Left colon (tissue), 2 donors: Measurements from ENCODE around the gene LRIG3. TPM values are rescaled to one million over a fixed set of nuclear protein-coding genes. Genes with fewer than 3 reads are reported as not detected.
"Not testable (repeated sequence)": the region's sequence is repeated elsewhere in the genome, so short reads cannot be mapped to it uniquely, and the experiment has no call there.

Source experiments
- ATAC-seq: fragments of 200-7000 bp; cut with Tn5 transposase; one replicate; pipeline ENCODE4 v1.9.1; 2020; ENCODE audit warnings: mild to moderate bottlenecking, moderate library complexity
- DNase-seq, 2 donors: peaks; one replicate each; pipeline ENCODE4 v3.0.0-alpha.2; 2020
- intact Hi-C, 2 donors: fragments of 100-400 bp; cut with DNase I in 1 of 2; cut with micrococcal nuclease in 1 of 2; formaldehyde crosslinking; loops; one replicate each; pipeline versions ENCODE4 v1.11.2 to v1.14.0; 2022; cut with DNase I, micrococcal nuclease
- total RNA-seq, 2 donors: library from RNA; stranded (reverse); fragmentation: NEBNext Ultra II Directional; extraction: Animal tissue kit (Norgen Biotek cat#: 25700); gene quantifications; one replicate each; pipeline ENCODE4 v1.2.1, GENCODE V29; 2021
- donor health status: DM: no; HTN: no; CAD: no.
- donor health status: DM: yes; HTN: yes; CAD: no.

LRIG3 gene
- total RNA-seq, 2 donors from 2014 or later: 71.5 to 83.4 TPM

GRCh38 chr12:58877243-58877743, 43.0 kb downstream of the LRIG3 start:
- ATAC-seq (peak; percentile 60), DNase-seq (no peak)
- intact Hi-C loops: no loop called here

DNA sequence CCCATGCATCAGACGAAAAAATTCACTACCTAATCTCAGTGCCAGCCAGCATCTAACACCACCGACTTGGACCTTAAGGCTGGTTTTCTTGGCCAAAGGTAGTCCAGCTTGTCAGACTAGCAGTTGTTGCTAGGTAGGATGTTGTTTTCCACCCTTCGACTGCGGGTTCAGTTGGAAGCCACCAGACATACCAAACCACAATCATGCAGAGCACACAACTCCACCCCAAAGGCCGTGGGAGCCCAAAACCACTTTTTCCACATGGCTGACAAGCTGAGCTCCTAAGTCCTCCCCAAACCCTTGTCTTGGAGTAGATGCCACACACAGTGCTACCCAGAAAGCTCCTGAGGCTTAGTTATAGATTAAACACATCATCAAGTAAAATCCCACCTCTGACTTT, 46.8 kb downstream of the LRIG3 start:
- no peak for DNase-seq
- intact Hi-C loops: no loop called here
- no peak for ATAC-seq

DNA sequence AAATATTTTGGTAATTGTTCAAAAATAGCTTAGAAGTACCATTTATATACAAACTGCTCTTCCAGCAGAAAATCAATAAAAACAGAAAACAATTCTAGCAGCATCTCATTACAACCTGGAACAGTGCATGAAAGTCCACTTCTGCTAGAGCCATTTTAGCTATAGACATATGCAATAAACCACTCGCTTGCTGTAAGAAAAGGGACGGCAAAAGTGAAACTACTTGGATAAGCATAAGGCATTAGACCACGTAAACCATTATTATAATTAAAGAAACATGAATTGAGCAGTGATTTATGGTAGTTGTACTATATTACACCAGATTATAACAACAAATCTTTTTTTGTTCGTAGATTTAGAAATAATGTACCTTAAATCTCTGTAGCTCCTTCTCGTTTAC, 48.7 kb downstream of the LRIG3 start:
- ATAC-seq (no peak), DNase-seq (no peak)
- intact Hi-C loops: no loop called here

GRCh38 chr12:58870595-58870994, 49.7 kb downstream of the LRIG3 start:
- no peak for ATAC-seq
- DNase-seq: no peak
- intact Hi-C loops: no loop called here

DNA sequence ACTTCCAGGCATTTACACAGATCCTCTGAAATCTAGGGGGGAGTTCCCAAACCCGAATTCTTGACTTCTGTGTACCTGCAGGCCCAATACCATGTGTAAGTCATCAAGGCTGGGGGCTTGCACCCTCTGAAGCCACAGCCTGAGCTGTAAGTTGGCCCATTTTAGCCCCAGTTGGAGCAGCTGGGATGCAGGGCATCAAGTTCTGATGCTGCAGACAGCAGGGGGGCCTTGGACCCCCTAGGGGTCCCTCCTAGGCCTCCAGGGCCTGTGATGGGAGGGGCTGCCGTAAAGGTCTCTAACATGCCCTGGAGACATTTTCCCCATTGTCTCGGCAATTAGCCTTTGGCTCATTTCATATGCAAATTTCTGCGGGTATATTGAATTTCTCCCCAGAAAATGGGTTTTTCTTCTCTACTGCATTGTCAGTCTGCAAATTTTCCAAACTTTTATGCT, 59.5 kb downstream of the LRIG3 start:
- intact Hi-C loops: no loop called here
- no peak for DNase-seq
- ATAC-seq: no peak

- peak in 1 of 2 donors; percentile 13 for DNase-seq
These were observed 60.1 kb downstream of the LRIG3 start for GRCh38 chr12:58860056-58860787.

DNA sequence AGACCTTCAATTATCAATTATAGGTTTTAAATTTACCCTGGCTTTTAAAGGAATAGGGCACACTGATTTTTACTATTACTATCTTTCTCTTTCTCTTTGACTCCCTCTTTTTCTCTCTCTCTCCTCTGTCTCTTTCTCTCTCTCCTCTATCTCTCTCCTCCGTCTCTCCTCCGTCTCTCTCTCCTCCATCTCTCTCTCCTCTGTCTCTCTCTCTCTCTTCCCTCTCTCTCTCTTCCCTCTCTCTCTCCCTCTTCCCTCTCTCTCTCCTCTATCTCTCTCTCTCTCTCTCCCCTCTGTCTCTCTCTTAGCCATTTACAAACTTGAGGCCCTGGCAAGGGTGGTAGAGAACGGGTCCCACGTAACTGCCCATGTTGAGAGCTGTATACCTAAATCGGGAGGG, 62.3 kb downstream of the LRIG3 start:
- intact Hi-C loops: no loop called here
- DNase-seq (no peak), ATAC-seq (no peak)

More at GRCh38 chr12:58860056-58860787, 60.1 kb downstream of the LRIG3 start:
- intact Hi-C loops: no loop called here
- ATAC-seq: peak; percentile 60

DNA sequence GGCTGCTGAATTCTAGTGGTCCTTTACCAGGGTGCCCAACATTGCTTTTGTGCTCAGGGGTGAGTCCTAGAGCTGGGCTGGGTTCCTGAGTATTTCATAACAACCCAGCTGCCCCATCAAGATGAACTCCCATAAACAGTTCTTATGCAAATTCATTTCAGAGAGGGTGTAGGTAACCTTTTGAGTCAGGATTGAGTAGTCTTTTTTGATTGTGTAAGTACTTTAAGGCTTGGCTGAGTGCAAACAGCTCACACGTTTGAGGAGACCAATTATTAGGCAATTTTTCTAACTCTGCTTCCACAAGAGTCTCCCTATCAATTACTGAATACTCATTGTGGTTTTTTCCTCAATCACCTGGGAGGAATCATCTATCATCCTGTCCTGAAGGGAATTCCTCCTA, 63.1 kb downstream of the LRIG3 start:
- ATAC-seq, intact Hi-C loops, DNase-seq: not testable (repeated sequence)

- ATAC-seq: not testable (repeated sequence)
These were observed 64.7 kb downstream of the LRIG3 start for GRCh38 chr12:58855630-58856029.

GRCh38 chr12:58850826-58851225, 69.5 kb downstream of the LRIG3 start:
- intact Hi-C loops: no loop called here
- DNase-seq (no peak), ATAC-seq (no peak)

More at GRCh38 chr12:58855630-58856029, 64.7 kb downstream of the LRIG3 start:
- intact Hi-C loops, DNase-seq: not testable (repeated sequence)

GRCh38 chr12:58847901-58848600, 72.3 kb downstream of the LRIG3 start:
- intact Hi-C loops: no loop called here
- DNase-seq (no peak), ATAC-seq (no peak)

DNA sequence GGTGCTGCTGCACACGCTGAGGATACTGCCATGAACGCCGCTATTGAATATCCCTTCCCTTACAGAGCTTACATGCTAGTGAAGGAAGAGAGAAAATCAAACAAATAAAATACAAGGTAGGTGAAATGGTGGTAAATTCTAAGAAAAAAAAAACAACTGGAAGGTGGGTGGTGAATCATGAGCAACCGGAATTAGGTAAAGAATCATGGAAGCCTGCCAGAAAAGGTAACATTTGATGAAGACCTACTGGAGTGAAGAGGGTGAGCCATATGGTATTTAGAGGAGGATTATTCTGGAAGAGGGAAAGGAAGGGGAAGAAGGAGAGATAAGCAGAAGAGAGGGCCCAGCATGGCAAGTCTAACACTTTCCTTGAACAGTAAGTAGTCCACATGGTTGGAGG, 76.1 kb downstream of the LRIG3 start:
- intact Hi-C loops: no loop called here
- DNase-seq (no peak), ATAC-seq (no peak)

DNA sequence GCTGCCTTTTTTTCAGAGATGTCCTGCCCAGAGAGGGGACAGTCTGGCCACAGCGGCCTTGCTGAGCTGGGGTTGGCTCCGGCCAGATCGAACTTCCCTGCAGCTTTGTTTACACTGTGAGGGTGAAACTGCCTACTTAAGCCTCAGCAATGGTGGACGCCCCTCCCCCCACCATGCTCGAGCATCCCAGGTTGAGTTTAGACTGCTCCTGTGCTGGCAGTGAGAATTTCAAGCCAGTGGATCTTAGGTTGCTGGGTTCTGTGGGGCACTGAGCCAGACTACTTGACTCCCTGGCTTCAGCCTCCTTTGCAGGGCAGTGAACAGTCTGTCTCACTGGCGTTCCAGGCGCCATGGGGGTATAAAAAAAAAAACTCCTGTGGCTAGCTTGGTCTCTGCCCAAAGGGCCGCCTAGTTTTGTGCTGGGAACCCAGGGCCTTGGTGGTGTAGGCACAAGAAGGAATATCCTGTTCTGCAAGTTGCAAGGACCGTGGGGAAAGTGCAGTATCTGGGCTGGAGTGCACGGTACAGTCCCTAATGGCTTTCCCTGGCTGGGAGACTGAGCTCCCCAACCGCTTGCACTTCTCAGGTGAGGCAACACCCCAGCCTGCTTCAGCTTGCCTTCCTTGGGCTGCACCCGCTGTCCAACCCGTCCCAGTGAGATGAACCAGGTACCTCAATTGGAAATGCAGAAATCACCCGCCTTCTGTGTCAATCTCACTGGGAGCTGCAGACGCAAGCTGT, 79.1 kb downstream of the LRIG3 start:
- intact Hi-C loops: no loop called here
- DNase-seq (no peak), ATAC-seq (no peak)

DNA sequence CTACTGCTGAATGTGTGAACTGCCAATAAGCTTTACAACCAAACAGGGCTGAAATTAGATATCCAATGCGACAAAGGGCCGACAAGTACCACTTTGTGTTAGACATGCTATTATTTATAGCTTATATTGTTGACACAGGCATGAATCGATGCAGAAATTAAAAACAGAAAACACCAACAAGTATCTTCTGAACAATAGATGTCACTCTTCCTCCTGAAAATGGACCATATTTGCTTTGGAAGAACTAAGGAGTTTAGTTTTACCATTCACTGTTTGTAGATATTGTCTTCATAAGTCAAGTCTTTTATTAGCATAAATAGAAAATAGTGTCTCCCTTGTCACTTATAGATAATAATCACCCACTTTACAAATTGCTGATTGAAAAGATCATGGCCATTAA, 86.5 kb downstream of the LRIG3 start:
- intact Hi-C loops: no loop called here
- no peak for ATAC-seq
- no peak for DNase-seq

DNA sequence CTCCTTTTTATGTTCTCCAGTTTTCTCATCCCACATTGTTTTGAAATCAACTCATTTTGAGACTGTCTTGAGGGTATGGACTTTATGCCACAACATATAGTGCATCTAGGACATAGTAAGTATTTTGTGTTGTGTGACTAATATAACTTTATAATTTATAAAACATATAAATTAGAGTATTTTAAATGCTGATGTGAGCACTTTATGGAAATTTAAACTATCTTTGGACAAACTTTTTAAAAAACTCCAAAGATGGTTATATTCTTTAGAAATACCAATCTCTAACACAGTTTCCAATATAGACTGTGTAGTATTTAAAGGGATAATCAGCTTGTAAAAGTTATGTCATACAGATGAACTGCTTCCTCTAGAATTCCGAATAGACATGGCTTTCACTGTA, 87.4 kb downstream of the LRIG3 start:
- no peak for ATAC-seq
- intact Hi-C loops: no loop called here

More for the DNA sequence above, 87.4 kb downstream of the LRIG3 start:
- no peak for DNase-seq
